HepG2 (cell line): ENCODE data around the gene CST4. TPM values are rescaled to one million over a fixed set of nuclear protein-coding genes. Genes with fewer than 3 reads are reported as not detected.

Experiments
- ATF7 ChIP-seq, 2 experiments: fragments of 450-650 bp in 1 of 2; sonication (generic) in 1 of 2; formaldehyde crosslinking in 1 of 2; IDR thresholded peaks; 2 replicates each; pipeline versions ENCODE4 v1.4.0 to v1.6.1; 2016 to 2020; ENCODE audit warnings: antibody characterized with exemption in 1 of 2, mild to moderate bottlenecking in 1 of 2, missing genetic modification reagents in 1 of 2
- FUBP1 ChIP-seq: sonication (generic); formaldehyde crosslinking; IDR thresholded peaks from 2 replicates; pipeline ENCODE4 v1.5.1; 2020; ENCODE audit warnings: missing genetic modification reagents, mild to moderate bottlenecking, borderline replicate concordance
- HMG20A ChIP-seq: IDR thresholded peaks from 2 replicates; pipeline ENCODE4 v1.6.1; 2016; ENCODE audit warnings: borderline replicate concordance
- HNF1B ChIP-seq: sonication (generic); formaldehyde crosslinking; IDR thresholded peaks from 2 replicates; pipeline ENCODE4 v1.5.1; 2020; ENCODE audit warnings: mild to moderate bottlenecking, moderate library complexity, missing genetic modification reagents
- MXD3 ChIP-seq: IDR thresholded peaks from 2 replicates; pipeline ENCODE4 v1.6.1; 2016; ENCODE audit warnings: mild to moderate bottlenecking, missing biosample characterization, missing genetic modification reagents
- NONO ChIP-seq, 2 experiments: fragments of 450-650 bp in 1 of 2; sonication (generic) in 1 of 2; formaldehyde crosslinking in 1 of 2; IDR thresholded peaks in 1 of 2; conservative IDR thresholded peaks in 1 of 2; 2 replicates each; pipeline versions ENCODE4 v1.6.1 to v1.8.0; 2017 to 2022; ENCODE audit warnings: mild to moderate bottlenecking in 1 of 2, missing genetic modification reagents in 1 of 2, moderate library complexity in 1 of 2
- ZNF34 ChIP-seq: sonication (generic); formaldehyde crosslinking; IDR thresholded peaks from 2 replicates; pipeline ENCODE4 v1.4.0; 2020; ENCODE audit warnings: mild to moderate bottlenecking, missing genetic modification reagents, borderline replicate concordance
- ZNF557 ChIP-seq: sonication (generic); formaldehyde crosslinking; IDR thresholded peaks from 2 replicates; pipeline ENCODE4 v1.4.0; 2020; ENCODE audit warnings: missing genetic modification reagents
- ZNF644 ChIP-seq: IDR thresholded peaks from 2 replicates; pipeline ENCODE4 v1.6.1; 2016; ENCODE audit warnings: low read depth
- ZNF780A ChIP-seq: sonication (generic); formaldehyde crosslinking; IDR thresholded peaks from 2 replicates; pipeline ENCODE4 v1.8.0; 2022; ENCODE audit warnings: mild to moderate bottlenecking, missing genetic modification reagents, moderate library complexity
- polyA plus RNA-seq, 8 experiments: library from polyadenylated mRNA; depleted of rRNA in 3 of 8; stranded (reverse) in 7 of 8; unstranded in 1 of 8; fragments of >200 nt; fragmentation: Illumina TruSeq in 4 of 8; extraction: Trizol in 4 of 8; gene quantifications; 2 replicates each; pipeline versions ENCODE4 v1.2.1 to v1.2.3, GENCODE V29; 2011 to 2016; ENCODE audit warnings: low read depth in 4 of 8, missing spikeins in 1 of 8, mixed read lengths in 1 of 8; ENCODE audit not compliant: insufficient read depth in 1 of 8
- total RNA-seq, 5 experiments: library from RNA; depleted of rRNA; stranded (reverse); fragments of >200 nt; fragmentation: Illumina TruSeq; extraction: Trizol; gene quantifications; 2 replicates each; pipeline ENCODE4 v1.2.3, GENCODE V29; 2016; ENCODE audit warnings: low read depth in 1 of 5
- TF ChIP-seq, protein P1 (sequence below): sonication (generic); formaldehyde crosslinking; IDR thresholded peaks from 2 replicates; pipeline ENCODE4 v1.8.1; 2023; ENCODE audit warnings: mild to moderate bottlenecking, inconsistent platforms, moderate library complexity, missing genetic modification reagents, borderline replicate concordance
- TF ChIP-seq, protein P2 (sequence below): sonication (generic); formaldehyde crosslinking; IDR thresholded peaks from 2 replicates; pipeline ENCODE4 v1.4.0; 2020; ENCODE audit warnings: missing genetic modification reagents
- TF ChIP-seq, protein P3 (sequence below): IDR thresholded peaks from 2 replicates; pipeline ENCODE4 v1.6.1; 2016; ENCODE audit warnings: low read depth, borderline replicate concordance
- TF ChIP-seq, protein P4 (sequence below): IDR thresholded peaks from 2 replicates; pipeline ENCODE4 v1.4.0; 2020; ENCODE audit warnings: mild to moderate bottlenecking, missing genetic modification reagents

Gene CST4
- total and polyA plus RNA-seq, 2 of the 13 experiments (the other 11 are each of a cell fraction or from before 2014, with no cell fraction given): not detected

DNA sequence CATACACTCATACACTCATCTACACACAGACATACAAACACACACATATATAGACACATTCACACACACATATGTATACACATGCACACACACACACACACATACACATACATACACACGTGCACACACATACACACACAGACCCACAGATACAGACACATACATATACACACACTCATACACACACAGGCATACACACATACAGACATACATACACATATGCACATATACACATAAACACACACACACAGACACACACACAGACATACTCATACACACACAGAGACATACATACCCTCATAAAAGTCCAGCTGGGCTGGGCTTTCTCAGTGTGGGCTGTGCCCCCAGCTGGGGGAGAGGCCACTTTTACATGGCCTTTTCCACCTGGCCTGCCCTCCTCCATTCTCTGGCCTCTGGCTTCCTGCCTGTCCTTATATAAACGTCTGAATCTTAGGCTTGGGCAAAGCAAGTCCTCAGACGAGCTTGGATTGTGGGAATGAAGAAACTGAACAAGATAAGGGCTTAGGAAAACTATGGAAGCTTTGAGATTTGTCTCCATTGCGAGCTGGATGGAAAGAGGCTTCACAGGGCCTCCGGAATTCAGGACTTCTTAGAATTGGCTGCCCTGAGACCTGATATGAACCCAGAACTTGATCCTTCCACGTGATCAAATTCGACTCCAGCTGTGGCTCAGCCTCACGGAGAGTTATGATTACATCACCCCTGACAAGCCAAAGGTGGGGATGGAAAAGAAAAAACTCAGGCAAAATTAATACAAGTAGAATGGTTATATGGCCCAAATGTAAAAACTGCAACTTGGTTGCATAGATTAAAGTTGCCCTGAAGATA is 28.6 kb downstream of the CST4 start (continued):
- TF ChIP-seq, protein P1, sequence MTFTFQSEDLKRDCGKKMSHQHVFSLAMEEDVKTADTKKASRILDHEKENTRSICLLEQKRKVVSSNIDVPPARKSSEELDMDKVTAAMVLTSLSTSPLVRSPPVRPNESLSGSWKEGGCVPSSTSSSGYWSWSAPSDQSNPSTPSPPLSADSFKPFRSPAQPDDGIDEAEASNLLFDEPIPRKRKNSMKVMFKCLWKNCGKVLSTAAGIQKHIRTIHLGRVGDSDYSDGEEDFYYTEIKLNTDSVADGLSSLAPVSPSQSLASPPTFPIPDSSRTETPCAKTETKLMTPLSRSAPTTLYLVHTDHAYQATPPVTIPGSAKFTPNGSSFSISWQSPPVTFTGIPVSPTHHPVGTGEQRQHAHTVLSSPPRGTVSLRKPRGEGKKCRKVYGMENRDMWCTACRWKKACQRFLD (CRISPR knock-in tag): no peak
- TF ChIP-seq, protein P2, sequence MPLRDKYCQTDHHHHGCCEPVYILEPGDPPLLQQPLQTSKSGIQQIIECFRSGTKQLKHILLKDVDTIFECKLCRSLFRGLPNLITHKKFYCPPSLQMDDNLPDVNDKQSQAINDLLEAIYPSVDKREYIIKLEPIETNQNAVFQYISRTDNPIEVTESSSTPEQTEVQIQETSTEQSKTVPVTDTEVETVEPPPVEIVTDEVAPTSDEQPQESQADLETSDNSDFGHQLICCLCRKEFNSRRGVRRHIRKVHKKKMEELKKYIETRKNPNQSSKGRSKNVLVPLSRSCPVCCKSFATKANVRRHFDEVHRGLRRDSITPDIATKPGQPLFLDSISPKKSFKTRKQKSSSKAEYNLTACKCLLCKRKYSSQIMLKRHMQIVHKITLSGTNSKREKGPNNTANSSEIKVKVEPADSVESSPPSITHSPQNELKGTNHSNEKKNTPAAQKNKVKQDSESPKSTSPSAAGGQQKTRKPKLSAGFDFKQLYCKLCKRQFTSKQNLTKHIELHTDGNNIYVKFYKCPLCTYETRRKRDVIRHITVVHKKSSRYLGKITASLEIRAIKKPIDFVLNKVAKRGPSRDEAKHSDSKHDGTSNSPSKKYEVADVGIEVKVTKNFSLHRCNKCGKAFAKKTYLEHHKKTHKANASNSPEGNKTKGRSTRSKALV (CRISPR knock-in tag): no peak
- TF ChIP-seq, protein P3, sequence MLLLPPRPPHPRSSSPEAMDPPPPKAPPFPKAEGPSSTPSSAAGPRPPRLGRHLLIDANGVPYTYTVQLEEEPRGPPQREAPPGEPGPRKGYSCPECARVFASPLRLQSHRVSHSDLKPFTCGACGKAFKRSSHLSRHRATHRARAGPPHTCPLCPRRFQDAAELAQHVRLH (CRISPR knock-in tag): peak; percentile 68; the same call in 1 of the 2 replicates
- TF ChIP-seq NONO (IDR thresholded peaks at IDR 0.05): peak; percentile 94; the same call in 1 of the 2 replicates
- TF ChIP-seq NONO (CRISPR knock-in tag; conservative IDR thresholded peaks at IDR 0.05): 0 out of 2 replicates have a peak, but pooled peaks have one; percentile 25
- 0 out of 2 replicates have a peak, but pooled peaks have one; percentile 49 for TF ChIP-seq FUBP1
- TF ChIP-seq ZNF34 (CRISPR knock-in tag): peak; percentile 81; the same call in 1 of the 2 replicates
- 0 out of 2 replicates have a peak, but pooled peaks have one; percentile 39 for TF ChIP-seq MXD3 (CRISPR knock-in tag)
- TF ChIP-seq ATF7 (IDR thresholded peaks at IDR 0.05): peak; percentile 51; the same call in 1 of the 2 replicates
- TF ChIP-seq ATF7 (CRISPR knock-in tag; IDR thresholded peaks at IDR 0.05): no peak
- no peak for TF ChIP-seq ZNF644 (CRISPR knock-in tag)
- TF ChIP-seq ZNF780A (CRISPR knock-in tag): 0 out of 2 replicates have a peak, but pooled peaks have one; percentile 56
- TF ChIP-seq ZNF557 (CRISPR knock-in tag): no peak
- TF ChIP-seq, protein P4, sequence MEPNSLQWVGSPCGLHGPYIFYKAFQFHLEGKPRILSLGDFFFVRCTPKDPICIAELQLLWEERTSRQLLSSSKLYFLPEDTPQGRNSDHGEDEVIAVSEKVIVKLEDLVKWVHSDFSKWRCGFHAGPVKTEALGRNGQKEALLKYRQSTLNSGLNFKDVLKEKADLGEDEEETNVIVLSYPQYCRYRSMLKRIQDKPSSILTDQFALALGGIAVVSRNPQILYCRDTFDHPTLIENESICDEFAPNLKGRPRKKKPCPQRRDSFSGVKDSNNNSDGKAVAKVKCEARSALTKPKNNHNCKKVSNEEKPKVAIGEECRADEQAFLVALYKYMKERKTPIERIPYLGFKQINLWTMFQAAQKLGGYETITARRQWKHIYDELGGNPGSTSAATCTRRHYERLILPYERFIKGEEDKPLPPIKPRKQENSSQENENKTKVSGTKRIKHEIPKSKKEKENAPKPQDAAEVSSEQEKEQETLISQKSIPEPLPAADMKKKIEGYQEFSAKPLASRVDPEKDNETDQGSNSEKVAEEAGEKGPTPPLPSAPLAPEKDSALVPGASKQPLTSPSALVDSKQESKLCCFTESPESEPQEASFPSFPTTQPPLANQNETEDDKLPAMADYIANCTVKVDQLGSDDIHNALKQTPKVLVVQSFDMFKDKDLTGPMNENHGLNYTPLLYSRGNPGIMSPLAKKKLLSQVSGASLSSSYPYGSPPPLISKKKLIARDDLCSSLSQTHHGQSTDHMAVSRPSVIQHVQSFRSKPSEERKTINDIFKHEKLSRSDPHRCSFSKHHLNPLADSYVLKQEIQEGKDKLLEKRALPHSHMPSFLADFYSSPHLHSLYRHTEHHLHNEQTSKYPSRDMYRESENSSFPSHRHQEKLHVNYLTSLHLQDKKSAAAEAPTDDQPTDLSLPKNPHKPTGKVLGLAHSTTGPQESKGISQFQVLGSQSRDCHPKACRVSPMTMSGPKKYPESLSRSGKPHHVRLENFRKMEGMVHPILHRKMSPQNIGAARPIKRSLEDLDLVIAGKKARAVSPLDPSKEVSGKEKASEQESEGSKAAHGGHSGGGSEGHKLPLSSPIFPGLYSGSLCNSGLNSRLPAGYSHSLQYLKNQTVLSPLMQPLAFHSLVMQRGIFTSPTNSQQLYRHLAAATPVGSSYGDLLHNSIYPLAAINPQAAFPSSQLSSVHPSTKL (CRISPR knock-in tag): peak; percentile 78
- TF ChIP-seq HNF1B (CRISPR knock-in tag): no peak
- peak; percentile 52; the same call in 1 of the 2 replicates for TF ChIP-seq HMG20A (CRISPR knock-in tag)
